B cell (primary cell): ENCODE data around the gene POLD2. TPM values are rescaled to one million over a fixed set of nuclear protein-coding genes. Genes with fewer than 3 reads are reported as not detected.
A peak's percentile ranks its signal among the peaks of the same experiment; 100 is the strongest.

Experiments used
- ATAC-seq: fragments of 200-7000 bp; cut with Tn5 transposase; one replicate; pipeline ENCODE4 v1.10.0; 2021; ENCODE audit warnings: low read depth, mild to moderate bottlenecking, moderate number of reproducible peaks, moderate library complexity
- CTCF ChIA-PET: fragments of 350-600 bp; sonication (Branson Sonifier 250); formaldehyde crosslinking; loops from one replicate; lab custom pipeline; 2021; ENCODE audit warnings: antibody characterized with exemption, inconsistent platforms; lab: Charles Lee
- POLR2A ChIA-PET: fragments of 350-600 bp; sonication (Branson Sonifier 250); formaldehyde crosslinking; loops from one replicate; lab custom pipeline; 2021; ENCODE audit warnings: antibody characterized with exemption; lab: Charles Lee
- DNase-seq: peaks from one replicate; pipeline ENCODE4 v3.0.0; 2013
- H2AFZ ChIP-seq: 2 replicates; pipeline ENCODE4 v1.6.1; 2012; ENCODE audit warnings: mild to moderate bottlenecking, low read depth, low read length; ENCODE audit not compliant: insufficient read depth, poor library complexity, severe bottlenecking
- H3K27ac ChIP-seq, 2 donors: 1 replicate in 1 of 2; 2 replicates in 1 of 2; pipeline ENCODE4 v1.5.1; 2012 to 2013; ENCODE audit warnings: low read length in 2 of 2, mild to moderate bottlenecking in 2 of 2, moderate library complexity in 1 of 2
- H3K27me3 ChIP-seq, 4 experiments: fragments of 200-600 bp in 1 of 4; sonication (generic) in 1 of 4; replicated peaks in 1 of 4; 1 replicate in 2 of 4; 2 replicates in 2 of 4; pipeline versions ENCODE4 v1.6.1 to v1.7.0; 2013 to 2016; ENCODE audit warnings: low read length in 3 of 4, mild to moderate bottlenecking in 2 of 4, mixed read lengths in 1 of 4, moderate library complexity in 1 of 4; ENCODE audit not compliant: insufficient read depth in 4 of 4, control insufficient read depth in 3 of 4; ENCODE audit errors: control extremely low read depth in 1 of 4
- H3K36me3 ChIP-seq, 2 experiments: replicated peaks in 1 of 2; 1 replicate in 1 of 2; 2 replicates in 1 of 2; pipeline versions ENCODE4 v1.6.1 to v1.7.1; 2013; ENCODE audit warnings: low read length in 1 of 2; ENCODE audit not compliant: insufficient read depth in 2 of 2, control insufficient read depth in 1 of 2; ENCODE audit errors: control extremely low read depth in 1 of 2, extremely low read depth in 1 of 2
- H3K4me1 ChIP-seq, 2 donors: fragments of 200-600 bp in 1 of 2; sonication (generic) in 1 of 2; 1 replicate in 1 of 2; 2 replicates in 1 of 2; pipeline versions ENCODE4 v1.5.1 to v1.6.1; 2013 to 2017; ENCODE audit warnings: low read length in 2 of 2; ENCODE audit not compliant: control insufficient read depth in 2 of 2, insufficient read depth in 2 of 2
- H3K4me2 ChIP-seq: replicated peaks from 2 replicates; pipeline ENCODE3; 2012; ENCODE audit warnings: mild to moderate bottlenecking, low read depth, low read length; ENCODE audit not compliant: poor library complexity, severe bottlenecking
- H3K4me3 ChIP-seq, 5 experiments: fragments of 200-600 bp in 1 of 5; sonication (generic) in 1 of 5; 1 replicate in 3 of 5; 2 replicates in 2 of 5; pipeline versions ENCODE4 v1.5.1 to v1.7.0; 2011 to 2016; ENCODE audit warnings: low read length in 4 of 5, mild to moderate bottlenecking in 4 of 5, low read depth in 2 of 5, control low read depth in 1 of 5, moderate library complexity in 1 of 5; ENCODE audit not compliant: insufficient read depth in 1 of 5; ENCODE audit errors: control extremely low read depth in 1 of 5, extremely low read depth in 1 of 5
- H3K79me2 ChIP-seq: fragments of 200-600 bp; sonication (generic); one replicate; pipeline ENCODE4 v1.6.0; 2016; ENCODE audit warnings: low read length; ENCODE audit not compliant: control insufficient read depth, insufficient read depth
- H3K9ac ChIP-seq: fragments of 200-600 bp; sonication (generic); 2 replicates; pipeline ENCODE4 v1.6.1; 2017; ENCODE audit warnings: mild to moderate bottlenecking, low read length, moderate library complexity
- H3K9me3 ChIP-seq, 3 donors: one replicate each; pipeline versions ENCODE4 v1.6.1 to v1.7.1; 2013; ENCODE audit warnings: low read length in 2 of 3; ENCODE audit not compliant: control insufficient read depth in 2 of 3, insufficient read depth in 1 of 3; ENCODE audit errors: control extremely low read depth in 1 of 3
- H4K20me1 ChIP-seq: 2 replicates; pipeline ENCODE4 v1.6.0; 2012; ENCODE audit warnings: mild to moderate bottlenecking, low read length; ENCODE audit not compliant: insufficient read depth, control insufficient read depth, poor library complexity, severe bottlenecking
- H3K27ac Mint-ChIP-seq: one replicate; pipeline ENCODE4 v1.8.0; 2021; ENCODE audit warnings: mixed read lengths
- H3K27me3 Mint-ChIP-seq: one replicate; pipeline ENCODE4 v1.8.0; 2021; ENCODE audit warnings: mixed read lengths
- H3K4me1 Mint-ChIP-seq: one replicate; pipeline ENCODE4 v1.8.0; 2021; ENCODE audit warnings: mixed read lengths
- H3K4me3 Mint-ChIP-seq: one replicate; pipeline ENCODE4 v1.8.0; 2021; ENCODE audit warnings: mixed read lengths
- H3K9me3 Mint-ChIP-seq: one replicate; pipeline ENCODE4 v1.8.0; 2022; ENCODE audit warnings: mixed read lengths; ENCODE audit not compliant: insufficient read depth
- EZH2 ChIP-seq: IDR thresholded peaks from 2 replicates; pipeline ENCODE4 v1.6.1; 2012; ENCODE audit warnings: borderline replicate concordance, low read depth, mild to moderate bottlenecking, moderate library complexity, low read length; ENCODE audit not compliant: insufficient read depth, poor library complexity, severe bottlenecking
- WGBS: methylation state at CpG from one replicate; pipeline ENCODE4 v1.1.5; 2013; ENCODE audit warnings: missing lambda C conversion rate; ENCODE audit not compliant: insufficient coverage; 5-methylcytosine and 5-hydroxymethylcytosine counted together
- intact Hi-C: fragments of 100-400 bp; cut with micrococcal nuclease; formaldehyde crosslinking; loops from one replicate; pipeline ENCODE4 v1.10.0; 2022
- polyA plus RNA-seq: library from polyadenylated mRNA; depleted of rRNA; stranded (reverse); fragments of >200 nt; gene quantifications from 2 replicates; pipeline ENCODE4 v1.2.3, GENCODE V29; 2012
- total RNA-seq, 2 donors: library from RNA; stranded (reverse); fragments of 120-200 nt in 1 of 2; gene quantifications; 1 replicate in 1 of 2; 2 replicates in 1 of 2; pipeline versions ENCODE4 v1.2.3 to v1.2.4, GENCODE V29; 2013 to 2022
- TF ChIP-seq, protein P1 (sequence below): fragments of 200-600 bp; IDR thresholded peaks from one replicate; pipeline ENCODE4 v1.8.0; 2022; ENCODE audit warnings: antibody characterized with exemption, mild to moderate bottlenecking

The POLD2 gene
- total and polyA plus RNA-seq, 2 donors (not counting 1 experiment from before 2014, with no cell fraction given), result 73.6 to 86.7 TPM

DNA sequence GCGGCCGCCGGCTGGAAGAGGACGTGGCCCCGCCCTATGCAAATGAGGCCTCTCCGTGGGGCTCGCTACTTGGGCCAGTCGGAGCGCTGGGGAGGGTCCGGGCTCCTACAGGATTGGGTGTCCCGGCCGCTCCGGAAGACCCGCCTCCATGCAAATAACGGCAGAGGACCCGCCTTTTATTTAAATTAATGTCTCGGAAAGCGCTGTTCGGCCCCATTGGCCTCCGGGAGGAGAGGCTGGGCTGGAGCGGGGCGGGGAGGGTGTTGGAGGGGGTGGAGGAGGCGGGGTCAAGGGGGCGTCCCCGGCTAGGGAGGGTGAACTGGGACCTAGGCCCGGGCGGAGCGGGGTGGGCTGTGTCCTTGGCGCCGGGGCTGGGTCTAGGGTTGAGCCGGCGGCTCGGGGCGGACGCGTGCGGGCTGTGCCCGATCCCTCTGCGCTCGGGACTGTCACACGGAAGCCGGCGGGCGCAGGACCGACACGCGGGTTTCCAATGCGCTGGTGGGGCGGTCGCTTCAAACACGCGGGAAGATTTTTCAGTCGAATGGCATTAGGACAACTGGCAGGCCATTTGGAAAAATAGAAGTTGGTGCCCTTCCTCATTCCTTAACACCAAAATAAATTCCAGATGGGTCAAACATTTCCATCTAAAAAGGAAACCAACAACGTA lies 40.7 kb downstream of the POLD2 start:
- peak overlapping the region; percentile 93 for H3K27ac Mint-ChIP-seq
- H2AFZ ChIP-seq, result peak overlapping the region; percentile 86
- TF ChIP-seq, protein P1, sequence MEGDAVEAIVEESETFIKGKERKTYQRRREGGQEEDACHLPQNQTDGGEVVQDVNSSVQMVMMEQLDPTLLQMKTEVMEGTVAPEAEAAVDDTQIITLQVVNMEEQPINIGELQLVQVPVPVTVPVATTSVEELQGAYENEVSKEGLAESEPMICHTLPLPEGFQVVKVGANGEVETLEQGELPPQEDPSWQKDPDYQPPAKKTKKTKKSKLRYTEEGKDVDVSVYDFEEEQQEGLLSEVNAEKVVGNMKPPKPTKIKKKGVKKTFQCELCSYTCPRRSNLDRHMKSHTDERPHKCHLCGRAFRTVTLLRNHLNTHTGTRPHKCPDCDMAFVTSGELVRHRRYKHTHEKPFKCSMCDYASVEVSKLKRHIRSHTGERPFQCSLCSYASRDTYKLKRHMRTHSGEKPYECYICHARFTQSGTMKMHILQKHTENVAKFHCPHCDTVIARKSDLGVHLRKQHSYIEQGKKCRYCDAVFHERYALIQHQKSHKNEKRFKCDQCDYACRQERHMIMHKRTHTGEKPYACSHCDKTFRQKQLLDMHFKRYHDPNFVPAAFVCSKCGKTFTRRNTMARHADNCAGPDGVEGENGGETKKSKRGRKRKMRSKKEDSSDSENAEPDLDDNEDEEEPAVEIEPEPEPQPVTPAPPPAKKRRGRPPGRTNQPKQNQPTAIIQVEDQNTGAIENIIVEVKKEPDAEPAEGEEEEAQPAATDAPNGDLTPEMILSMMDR, result peak; percentile 34
- TF ChIP-seq EZH2, result no peak
- H3K36me3 ChIP-seq, result peaks cover 0 to 34% of the 10 kb centered on the region in 2 experiments
- peak overlapping the region; percentile 26 to 77 (median 66) for H3K4me3 ChIP-seq
- ATAC-seq (peak; percentile 91), DNase-seq (no peak)
- peak overlapping the region; percentile 77 to 92 for H3K27ac ChIP-seq
- peak overlapping the region; percentile 87 for H3K4me2 ChIP-seq
- peak overlapping the region; percentile 77 for H3K9ac ChIP-seq
- peaks cover 41% of the 10 kb centered on the region for H3K79me2 ChIP-seq
- intact Hi-C loops, result loop anchor here (1.0 to 2.0 kb wide), 9 partner anchors 8 to 408 kb away; partner anchors contain the start of genes DBNL, NUDCD3, POLD2 and YKT6
- H4K20me1 ChIP-seq, result peaks cover 6% of the 10 kb centered on the region
- WGBS, result under 1% methylated on average over 49 of the region's 54 CpGs
- H3K4me1 ChIP-seq, result peaks cover 38 to 43% of the 10 kb centered on the region in 2 donors
- ChIA-PET POLR2A (interaction anchor here (2.0 kb wide), 1 partner anchor 38 kb away, joined by 15 read pairs; the partner anchor contains the start of gene DBNL), CTCF (no interaction called here)
- H3K9me3 ChIP-seq, result no peaks in the 10 kb centered on the region
- H3K9me3 Mint-ChIP-seq, result no peaks in the 10 kb centered on the region
- peaks cover 45% of the 10 kb centered on the region for H3K4me1 Mint-ChIP-seq
- no peaks in the 10 kb centered on the region for H3K27me3 ChIP-seq
- no peaks in the 10 kb centered on the region for H3K27me3 Mint-ChIP-seq
- H3K4me3 Mint-ChIP-seq, result peak overlapping the region; percentile 84

GRCh38 chr7:44081266-44081748 lies 42.0 kb downstream of the POLD2 start:
- H3K4me3 Mint-ChIP-seq, result peak overlapping the region; percentile 84
- intact Hi-C loops, result no loop called here
- ChIA-PET CTCF (interaction anchor here (0.7 to 1.6 kb wide), 8 partner anchors 9 to 128 kb away, joined by 3 to 11 read pairs (median 4); partner anchors contain the start of genes DBNL and PGAM2), POLR2A (interaction anchor here (0.6 to 2.0 kb wide), 16 partner anchors 11 to 1055 kb away, joined by 3 to 21 read pairs (median 4); partner anchors contain the start of genes DBNL and YKT6)
- no peaks in the 10 kb centered on the region for H3K27me3 Mint-ChIP-seq
- TF ChIP-seq EZH2, result no peak
- TF ChIP-seq, protein P1, result no peak
- Histone ChIP-seq H3K27ac (peak overlapping the region; percentile 92 to 98), H3K4me1 (peaks cover 38 to 46% of the 10 kb centered on the region in 2 donors), H3K9ac (peak overlapping the region; percentile 91), H3K36me3 (peaks cover 0 to 48% of the 10 kb centered on the region in 2 experiments), H3K9me3 (no peaks in the 10 kb centered on the region), H3K27me3 (no peaks in the 10 kb centered on the region), H4K20me1 (peaks cover 6% of the 10 kb centered on the region), H3K4me2 (peak overlapping the region; percentile 84), H3K4me3 (peak overlapping the region; percentile 38 to 97 (median 78)), H3K79me2 (peaks cover 46% of the 10 kb centered on the region), H2AFZ (peak overlapping the region; percentile 64)
- WGBS, result 47% methylated on average over 4 of the region's 9 CpGs
- H3K27ac Mint-ChIP-seq, result peak overlapping the region; percentile 93
- no peak for ATAC-seq
- DNase-seq, result peak; percentile 72
- H3K9me3 Mint-ChIP-seq, result no peaks in the 10 kb centered on the region
- peaks cover 50% of the 10 kb centered on the region for H3K4me1 Mint-ChIP-seq
